GM12801 (cell line): ENCODE measurements around the gene AP1S1.

Experiments
- TF ChIP-seq, protein P1 (sequence below): IDR thresholded peaks from one replicate; pipeline ENCODE4 v1.5.1; 2011; ENCODE audit warnings: control low read depth; ENCODE audit not compliant: insufficient read length; ENCODE audit errors: extremely low read depth

The AP1S1 gene

DNA sequence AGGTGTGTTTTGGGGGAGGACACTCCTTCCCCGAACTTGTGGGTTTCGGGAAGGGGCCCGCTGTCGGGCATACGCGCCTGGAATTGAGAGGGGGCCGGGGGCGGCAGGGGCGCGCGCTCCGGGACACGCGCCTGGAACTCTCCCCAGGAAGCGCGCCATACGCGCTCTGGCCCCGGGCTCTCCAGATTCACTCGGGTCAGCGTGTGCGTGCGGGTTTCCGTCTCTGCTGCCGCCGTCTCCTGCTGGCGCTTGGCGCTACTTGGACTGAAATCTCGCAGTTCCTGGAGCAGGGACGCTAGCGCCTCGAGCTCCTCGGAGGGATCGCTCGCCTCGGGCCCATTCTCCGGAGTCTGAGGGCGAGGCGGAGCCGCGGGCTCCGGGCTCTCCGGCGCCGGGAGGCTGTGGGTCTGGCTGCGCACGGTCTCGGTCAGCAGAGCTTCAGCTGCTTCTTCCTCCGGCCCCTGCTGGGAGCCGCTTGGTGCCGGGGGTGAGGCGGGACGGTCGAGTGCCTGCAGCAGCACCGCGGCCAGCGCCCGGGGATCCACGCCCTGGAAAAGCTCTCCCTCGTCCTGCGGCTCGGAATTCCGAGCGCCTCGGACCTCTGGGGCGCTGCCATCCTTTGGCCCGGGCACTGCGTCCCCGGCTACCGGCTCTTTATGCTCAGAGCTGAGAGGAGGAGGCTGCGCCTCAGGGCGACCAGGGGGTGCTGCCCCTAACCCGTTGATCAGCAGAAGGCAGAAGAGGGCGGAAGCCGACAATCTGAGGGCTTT is 10.0 kb downstream of the AP1S1 start:
- TF ChIP-seq, protein P1, sequence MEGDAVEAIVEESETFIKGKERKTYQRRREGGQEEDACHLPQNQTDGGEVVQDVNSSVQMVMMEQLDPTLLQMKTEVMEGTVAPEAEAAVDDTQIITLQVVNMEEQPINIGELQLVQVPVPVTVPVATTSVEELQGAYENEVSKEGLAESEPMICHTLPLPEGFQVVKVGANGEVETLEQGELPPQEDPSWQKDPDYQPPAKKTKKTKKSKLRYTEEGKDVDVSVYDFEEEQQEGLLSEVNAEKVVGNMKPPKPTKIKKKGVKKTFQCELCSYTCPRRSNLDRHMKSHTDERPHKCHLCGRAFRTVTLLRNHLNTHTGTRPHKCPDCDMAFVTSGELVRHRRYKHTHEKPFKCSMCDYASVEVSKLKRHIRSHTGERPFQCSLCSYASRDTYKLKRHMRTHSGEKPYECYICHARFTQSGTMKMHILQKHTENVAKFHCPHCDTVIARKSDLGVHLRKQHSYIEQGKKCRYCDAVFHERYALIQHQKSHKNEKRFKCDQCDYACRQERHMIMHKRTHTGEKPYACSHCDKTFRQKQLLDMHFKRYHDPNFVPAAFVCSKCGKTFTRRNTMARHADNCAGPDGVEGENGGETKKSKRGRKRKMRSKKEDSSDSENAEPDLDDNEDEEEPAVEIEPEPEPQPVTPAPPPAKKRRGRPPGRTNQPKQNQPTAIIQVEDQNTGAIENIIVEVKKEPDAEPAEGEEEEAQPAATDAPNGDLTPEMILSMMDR = no peak

DNA sequence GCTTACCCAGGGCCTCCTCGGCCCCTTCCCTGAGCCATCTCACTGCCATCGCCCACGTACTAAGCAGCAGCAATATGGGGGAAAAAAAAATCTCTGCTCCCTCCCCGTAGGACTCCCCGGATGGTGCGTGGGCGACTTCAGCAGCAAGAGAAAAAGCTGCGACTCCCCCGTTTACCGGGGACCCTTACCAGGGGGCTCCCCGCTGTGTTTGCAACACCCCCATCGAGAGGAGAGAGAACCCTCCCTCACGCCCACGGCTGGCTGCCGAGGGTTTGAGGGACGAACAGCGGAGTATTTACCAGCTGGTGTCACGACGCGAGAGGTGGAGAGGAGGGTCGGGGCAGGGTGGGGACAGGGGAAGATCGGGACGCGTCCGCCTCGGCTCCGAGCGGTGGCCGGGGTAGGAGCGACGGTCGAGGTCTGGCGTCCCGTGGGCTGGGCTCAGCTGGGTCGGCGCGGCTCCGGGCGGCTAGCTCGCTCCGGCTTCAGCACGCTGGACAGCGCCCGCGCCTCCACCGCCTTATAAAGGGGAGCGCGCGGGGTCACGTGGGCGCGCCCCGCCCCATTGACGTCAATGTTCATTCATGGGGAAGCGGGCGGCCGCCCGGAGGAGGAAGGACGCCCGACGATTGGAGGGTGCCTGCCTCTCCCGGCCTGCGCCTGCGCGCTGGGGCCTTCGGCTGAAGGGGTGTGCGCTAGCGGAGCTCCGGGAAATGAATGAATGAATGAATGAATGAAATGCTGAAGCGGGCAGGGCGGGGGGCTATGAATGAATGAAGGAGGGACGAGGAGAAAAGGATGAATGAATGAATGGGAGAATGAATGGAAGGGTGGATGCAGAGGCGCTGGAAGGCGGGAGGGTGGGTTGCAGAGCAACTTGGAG is 11.0 kb downstream of the AP1S1 start, which contains the start of gene VGF:
VGF (minus strand) TSS at position 495 of the 883 bp plus-strand sequence. CDS start 726 bp downstream, outside the sequence.
- TF ChIP-seq, protein P1 = no peak

DNA sequence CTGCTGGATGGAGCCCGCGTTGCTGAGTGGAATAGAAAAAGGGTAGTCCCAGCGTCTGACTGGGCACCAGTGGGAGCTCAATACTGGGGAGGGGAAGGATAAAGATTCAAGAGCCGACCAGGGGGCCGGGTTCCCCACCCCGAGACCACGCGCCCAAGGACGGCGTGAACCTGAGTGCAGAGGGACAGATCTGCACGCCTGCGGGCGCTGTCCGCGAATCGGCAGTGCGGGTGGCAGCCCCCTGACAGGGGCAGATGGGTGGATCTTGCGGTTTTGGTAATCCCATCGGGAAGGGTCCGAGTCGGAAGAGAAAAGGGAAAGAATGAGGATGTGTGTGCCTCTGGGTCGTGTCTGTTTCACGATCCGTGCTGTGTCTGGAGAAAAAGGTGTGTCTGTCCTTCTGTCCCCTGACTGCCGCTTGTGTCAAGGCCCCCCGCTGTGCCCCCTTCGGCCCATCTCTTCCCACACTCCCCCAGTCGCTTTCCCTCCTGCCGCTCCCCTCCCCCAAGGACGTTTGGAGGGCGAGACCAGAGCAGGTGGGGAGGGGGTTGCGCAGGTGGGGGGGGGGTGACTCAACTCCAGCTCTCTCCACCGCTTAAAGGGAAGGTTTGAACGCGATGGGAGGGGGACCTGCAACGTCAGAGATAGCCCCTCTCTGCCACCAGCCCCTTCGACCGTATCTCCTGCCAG is 11.8 kb downstream of the AP1S1 start:
- TF ChIP-seq, protein P1 = no peak

DNA sequence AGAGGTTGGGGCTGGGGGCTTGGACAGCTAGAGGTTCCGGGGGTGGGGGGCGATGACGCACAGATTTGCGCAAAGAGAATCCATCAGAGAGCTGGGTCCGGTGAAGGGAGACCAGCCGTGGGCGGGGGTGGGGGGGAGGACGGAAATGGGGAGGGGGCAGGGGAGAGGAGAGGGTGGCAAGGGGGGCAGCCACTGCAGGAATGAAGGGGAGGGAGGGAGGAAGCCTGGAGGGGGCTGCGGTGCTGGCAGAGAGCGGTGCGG is 12.3 kb downstream of the AP1S1 start:
- TF ChIP-seq, protein P1 = no peak

DNA sequence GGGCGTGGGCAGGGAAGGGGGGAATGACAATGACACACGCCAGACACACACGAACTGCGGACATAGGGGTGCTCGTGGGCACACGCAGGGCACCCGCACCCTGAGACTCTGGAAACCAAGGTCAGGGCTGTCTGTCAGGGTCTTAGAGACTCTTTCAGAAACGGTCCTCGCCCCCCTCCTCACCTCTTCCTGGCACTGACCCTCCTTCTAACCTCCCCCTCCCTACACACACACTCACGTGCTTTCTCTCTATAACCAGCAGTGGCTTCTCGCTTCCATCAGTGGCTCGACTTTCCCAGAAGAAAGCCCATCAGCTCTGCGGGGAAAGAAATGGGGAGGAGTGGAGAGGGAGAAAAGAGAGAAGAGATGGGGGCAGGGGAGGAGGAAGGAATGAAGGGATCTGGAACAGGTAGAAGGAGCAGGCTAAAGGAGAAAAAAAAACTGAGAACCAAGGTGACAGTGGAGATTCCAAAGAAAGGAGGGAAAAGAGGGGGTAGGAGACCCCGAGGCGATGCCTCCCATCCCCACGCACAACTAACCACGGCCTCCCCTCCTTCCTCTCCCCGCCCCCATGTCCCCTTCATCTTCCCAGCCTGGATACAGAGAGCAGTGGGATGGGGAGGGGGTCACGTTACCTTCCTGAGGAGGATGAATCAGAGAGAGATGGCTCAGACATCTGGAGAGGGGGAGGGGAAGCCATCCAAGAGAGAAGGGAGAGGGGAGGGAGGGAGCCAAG is 12.8 kb downstream of the AP1S1 start:
- TF ChIP-seq, protein P1 = no peak

DNA sequence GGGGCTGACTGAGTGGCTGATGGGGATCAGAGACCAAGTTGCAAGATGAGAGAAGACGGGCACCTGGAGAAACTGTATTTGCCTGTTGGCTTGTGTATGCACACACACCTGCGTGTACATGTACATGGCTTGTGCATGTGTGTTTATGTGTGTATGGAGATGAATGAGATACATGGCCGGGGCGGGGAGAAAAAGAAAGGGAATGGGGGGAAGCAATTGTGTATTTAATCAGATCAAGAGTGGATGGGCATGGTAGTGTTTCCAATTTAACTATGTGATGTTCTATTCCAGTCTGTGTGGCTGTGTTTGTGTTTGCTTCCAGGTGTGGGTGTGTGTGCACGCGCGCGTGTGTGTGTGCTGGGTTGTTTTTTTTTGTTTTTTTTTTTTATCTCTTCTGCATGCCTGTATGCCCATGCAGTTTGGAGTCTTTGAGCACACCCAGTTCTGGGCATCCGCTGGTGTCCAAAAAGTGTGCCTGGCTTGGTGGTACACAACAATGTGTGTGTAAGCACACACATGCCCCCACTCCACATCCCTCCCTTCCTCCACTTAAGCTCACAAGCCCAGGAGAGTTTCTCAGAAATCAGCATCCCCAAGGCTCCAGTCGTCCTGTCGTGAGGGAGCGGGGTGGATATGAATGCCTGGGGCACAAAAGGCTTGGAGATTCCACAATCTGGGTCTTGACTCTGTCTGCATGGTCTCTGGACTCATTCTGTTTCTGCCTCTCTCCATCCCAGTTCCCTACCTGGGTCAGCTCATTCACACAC is 13.6 kb downstream of the AP1S1 start:
- TF ChIP-seq, protein P1 = no peak
